GM18868 (cell line): ENCODE measurements around the gene UBE2C.
"Not testable (repeated sequence)": the region's sequence is repeated elsewhere in the genome, so short reads cannot be mapped to it uniquely, and the experiment has no call there.

Experiments
- ATAC-seq: cut with Tn5 transposase; IDR thresholded peaks from one replicate; pipeline ENCODE4 v1.9.1; 2021; ENCODE audit warnings: mild to moderate bottlenecking, moderate library complexity; ENCODE audit not compliant: unreplicated experiment

The UBE2C gene

DNA sequence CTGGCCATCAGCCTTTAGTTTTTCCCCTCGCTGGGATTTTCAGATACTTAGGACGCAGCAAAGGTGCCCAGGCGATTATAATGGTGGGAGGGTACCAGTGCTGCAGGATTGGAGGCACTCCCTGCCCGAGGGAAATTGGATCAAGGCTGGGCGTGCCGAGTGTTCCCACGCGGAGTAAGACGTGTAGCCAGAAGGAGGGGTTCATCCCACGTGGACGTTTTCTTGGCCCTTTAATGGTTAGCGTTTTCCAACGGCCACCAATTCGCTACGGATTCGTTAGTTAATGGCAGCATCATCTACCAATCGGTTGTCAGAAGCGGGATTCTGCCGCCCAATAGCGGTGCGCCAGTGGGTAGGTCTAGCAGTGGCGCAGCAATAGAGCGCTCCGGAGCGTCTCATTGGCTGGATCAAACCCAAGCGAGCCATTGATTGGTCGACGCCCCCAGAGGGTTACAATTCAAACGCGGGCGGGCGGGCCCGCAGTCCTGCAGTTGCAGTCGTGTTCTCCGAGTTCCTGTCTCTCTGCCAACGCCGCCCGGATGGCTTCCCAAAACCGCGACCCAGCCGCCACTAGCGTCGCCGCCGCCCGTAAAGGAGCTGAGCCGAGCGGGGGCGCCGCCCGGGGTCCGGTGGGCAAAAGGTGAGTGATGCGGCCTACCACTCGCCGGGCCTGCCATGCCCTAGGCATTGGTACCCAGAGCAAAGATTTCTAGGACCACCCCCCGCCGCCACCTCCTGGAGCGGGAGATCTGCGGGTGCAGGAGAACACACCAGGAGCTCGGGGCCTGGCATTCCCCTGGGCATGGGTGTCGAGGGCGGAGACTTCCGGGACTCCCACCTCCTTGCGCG is at the start of gene UBE2C:
Gene UBE2C (plus strand): TSS at position 488 of the 849 bp plus-strand sequence. CDS start 52 bp downstream, at position 540.
- peak; percentile 98 for ATAC-seq

- ATAC-seq: not testable (repeated sequence)
Measured at GRCh38 chr20:45764618-45765282, 47.7 kb upstream of the UBE2C start.

DNA sequence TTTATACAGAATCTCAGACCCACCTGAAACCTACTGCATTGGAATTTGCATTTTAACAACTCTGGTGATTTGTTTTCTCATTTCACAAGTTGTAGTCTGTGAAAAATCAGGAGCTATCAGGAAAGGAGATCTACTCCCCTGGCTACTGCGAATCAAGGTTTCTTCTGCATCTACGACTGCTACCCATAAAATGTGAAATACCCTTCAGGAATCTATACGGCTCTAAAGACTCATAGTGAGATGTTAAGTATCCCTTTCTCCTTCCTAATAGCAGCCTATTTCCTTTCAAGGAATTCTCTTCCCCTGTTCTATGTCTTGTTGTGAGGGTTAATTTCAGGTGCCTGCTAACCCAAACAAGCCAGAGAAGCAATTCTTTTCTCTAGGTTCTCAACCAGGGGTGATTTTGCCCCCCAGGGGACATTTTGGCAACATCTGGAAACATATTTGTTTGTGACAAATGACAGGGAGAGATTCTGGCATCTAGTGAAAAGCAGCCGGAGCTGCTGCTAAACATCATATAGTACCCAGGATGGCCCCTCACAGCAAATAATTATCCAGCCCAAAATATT is 47.1 kb upstream of the UBE2C start:
- ATAC-seq: no peak

GRCh38 chr20:45765980-45766379 is 46.5 kb upstream of the UBE2C start:
- no peak for ATAC-seq

GRCh38 chr20:45768479-45768878 is 44.0 kb upstream of the UBE2C start:
- ATAC-seq: no peak

DNA sequence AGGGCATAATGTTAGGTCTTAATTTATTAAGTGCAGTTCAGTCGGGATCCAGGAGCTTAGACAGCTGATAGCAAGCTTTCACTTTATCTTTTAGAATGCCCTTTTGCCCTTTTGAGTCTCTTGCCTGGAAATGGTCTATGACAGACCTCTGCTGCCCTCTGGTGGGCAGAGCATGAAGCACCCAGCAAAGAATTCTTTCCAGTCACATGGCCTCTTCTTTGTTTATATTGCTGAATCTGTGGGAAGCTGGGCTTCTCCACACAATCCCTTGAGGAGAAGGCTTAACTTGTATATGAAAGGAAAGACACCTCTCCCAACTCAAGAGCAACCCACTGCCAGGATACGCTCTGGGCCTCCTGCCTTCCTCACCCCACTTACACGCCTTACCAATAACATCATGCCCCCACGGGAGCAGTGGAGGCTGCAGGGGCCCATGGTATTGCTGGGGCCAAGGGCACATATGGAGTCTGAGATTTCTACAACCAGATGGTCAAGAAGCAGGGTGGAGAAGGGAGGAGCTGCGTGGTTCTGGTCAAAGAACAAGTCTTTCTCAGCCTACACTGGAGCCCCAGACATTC is 41.2 kb upstream of the UBE2C start:
- no peak for ATAC-seq

DNA sequence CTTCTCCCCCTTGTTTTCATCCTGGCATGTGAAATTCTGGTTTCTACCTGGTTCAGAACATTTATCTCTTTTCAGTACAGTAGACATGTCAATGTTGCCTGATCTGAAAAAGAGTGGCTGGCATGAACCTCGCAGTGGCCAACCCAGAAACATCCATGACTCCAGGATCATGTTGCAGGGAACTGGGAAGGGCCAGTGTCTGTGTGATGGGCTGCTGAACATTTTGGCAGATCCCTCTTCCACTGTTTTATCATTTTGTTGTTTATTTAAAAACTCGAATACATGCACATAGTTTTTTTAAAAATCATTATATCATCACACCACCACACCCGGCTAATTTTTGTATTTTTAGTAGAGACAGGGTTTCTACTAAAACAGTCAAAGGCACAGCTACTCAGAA is 39.8 kb upstream of the UBE2C start:
- ATAC-seq: no peak

DNA sequence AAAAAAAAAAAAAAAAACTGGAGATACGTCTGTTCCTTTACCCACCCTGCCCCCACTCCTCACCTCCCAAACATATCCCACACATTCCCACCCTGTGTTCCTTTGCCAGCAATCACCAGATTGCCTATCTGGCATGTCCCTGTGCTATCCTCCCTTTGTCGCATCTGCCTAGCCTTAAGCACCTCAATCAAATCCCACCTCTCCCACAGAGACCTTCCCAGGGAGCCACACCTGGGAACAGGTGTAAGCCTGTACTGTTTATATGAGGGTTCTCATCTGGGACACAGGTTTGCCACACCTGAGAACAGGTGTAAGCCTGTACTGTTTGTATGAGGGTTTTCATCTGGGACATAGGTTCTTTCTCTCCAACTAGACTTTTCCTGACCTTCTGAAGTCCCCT is 37.5 kb upstream of the UBE2C start:
- no peak for ATAC-seq

DNA sequence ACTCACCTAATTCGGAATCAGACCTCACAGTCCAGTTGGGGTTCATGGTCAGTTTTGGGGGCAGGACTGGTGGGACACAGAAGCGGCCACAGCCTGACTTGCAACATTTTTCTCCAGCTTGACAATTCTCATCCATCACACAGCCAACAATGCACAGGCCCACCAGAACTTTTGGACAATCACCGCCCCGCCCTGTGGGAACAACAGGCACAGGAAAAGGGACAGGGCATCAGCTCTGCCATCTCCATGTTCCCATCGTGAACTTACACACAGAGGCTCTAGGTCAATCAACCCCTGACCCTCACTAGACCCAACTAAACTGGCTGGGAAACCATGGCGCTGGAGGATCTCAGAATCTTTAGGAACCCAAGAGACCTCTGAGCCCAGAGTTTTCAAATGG is 37.0 kb upstream of the UBE2C start:
- no peak for ATAC-seq

- no peak for ATAC-seq
Measured at GRCh38 chr20:45776931-45777330, 35.5 kb upstream of the UBE2C start.

- ATAC-seq: no peak
Measured at GRCh38 chr20:45779011-45779915, 33.2 kb upstream of the UBE2C start.

- no peak for ATAC-seq
Measured at GRCh38 chr20:45780159-45780558, 32.3 kb upstream of the UBE2C start.

- no peak for ATAC-seq
Measured at GRCh38 chr20:45781391-45781931, 31.0 kb upstream of the UBE2C start.

GRCh38 chr20:45782890-45783289 is 29.6 kb upstream of the UBE2C start:
- ATAC-seq: no peak

- ATAC-seq: no peak
Measured at GRCh38 chr20:45783656-45784294, 28.7 kb upstream of the UBE2C start.

GRCh38 chr20:45788351-45788750 is 24.1 kb upstream of the UBE2C start:
- no peak for ATAC-seq

DNA sequence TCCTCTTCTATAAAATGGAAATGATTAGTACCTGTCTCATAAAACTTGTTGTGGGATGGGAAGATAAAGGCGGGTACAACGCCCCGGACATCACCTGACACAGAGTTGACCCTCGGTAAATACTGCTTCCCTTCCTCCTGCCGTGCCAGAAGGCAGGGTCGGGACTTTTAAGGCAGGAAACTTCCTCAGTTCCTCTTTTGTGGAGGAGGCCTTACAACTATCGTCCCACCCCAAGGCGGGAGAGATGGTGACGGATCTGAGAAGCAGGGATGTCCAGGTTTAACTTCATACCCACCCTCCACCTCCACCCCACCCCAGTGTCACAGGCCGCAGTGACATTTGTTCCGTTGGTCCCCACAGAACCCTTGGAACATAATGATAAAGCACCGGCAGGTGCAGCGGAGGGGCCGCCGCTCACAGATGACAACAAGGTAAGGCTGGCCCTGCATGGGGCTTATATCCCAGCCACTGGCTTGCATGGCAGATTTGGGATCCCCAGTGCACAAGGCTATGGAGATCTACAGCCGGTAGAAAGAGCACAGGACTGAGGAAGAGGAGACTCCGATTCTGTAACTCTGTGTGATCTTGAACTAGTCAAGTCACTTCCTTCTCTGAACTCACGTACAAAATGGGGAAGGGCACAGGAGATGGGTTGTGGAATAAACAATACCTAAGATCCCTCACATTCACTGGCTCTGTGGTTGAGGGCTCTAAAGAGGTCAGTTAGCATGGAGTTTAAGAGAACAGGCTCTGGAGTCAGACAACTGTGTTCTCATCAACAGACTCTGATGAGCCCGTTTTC is 19.9 kb upstream of the UBE2C start:
- peak; percentile 5 for ATAC-seq

DNA sequence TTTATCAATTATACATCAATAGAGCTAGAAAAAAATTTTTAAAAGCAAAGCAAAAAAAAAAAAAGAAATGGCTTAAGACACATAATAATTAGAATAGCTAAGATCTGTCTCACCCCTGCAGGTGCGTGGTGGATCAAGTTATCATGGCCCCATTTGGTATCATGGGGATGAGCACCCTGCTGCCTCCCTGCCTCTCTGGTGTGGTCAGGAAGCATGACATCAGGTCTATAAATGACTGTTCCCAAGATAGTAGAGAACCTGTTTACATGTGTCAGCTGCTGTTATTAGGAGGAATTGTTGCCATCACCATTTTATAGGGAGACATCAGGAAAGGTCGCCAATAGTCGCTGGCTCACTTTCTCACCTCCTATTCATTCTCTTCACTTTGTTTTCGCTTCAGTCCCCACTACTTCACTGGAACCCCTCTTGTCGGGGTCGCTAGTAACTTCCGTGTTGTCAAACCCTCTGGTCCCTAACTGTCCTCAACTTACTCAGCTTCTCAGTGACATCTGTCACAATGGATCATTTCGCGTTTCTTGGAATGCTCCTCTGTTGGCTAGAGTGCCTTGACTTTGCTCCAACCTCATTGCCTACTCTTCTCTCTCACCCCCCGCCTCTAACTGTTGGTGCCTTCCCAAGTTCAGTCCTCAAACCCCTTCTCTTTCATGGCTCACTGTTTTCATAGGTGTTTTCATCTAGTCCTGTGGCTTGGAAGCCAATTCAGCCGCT is 15.9 kb upstream of the UBE2C start:
- ATAC-seq: no peak
